H1 (cell line): ENCODE results near the gene CSRP1. TPM values are rescaled to one million over a fixed set of nuclear protein-coding genes. Genes with fewer than 3 reads are reported as not detected.

Experiments
- CTCF ChIA-PET: fragments of 300-600 bp; sonication (Branson Sonifier 250); formaldehyde crosslinking; loops from one replicate; lab custom pipeline; 2021; ENCODE audit not compliant: partially characterized antibody; lab: Charles Lee
- POLR2A ChIA-PET: fragments of 300-600 bp; sonication (Branson Sonifier 250); formaldehyde crosslinking; loops from one replicate; lab custom pipeline; 2021; ENCODE audit warnings: inconsistent platforms; ENCODE audit not compliant: partially characterized antibody; lab: Charles Lee
- DNase-seq, 2 experiments: peaks; one replicate each; pipeline versions ENCODE4 v3.0.0 to v3.0.0-alpha.2; 2010 to 2022; ENCODE audit warnings: low spot score in 2 of 2, low read depth in 1 of 2, mixed read lengths in 1 of 2
- FAIRE-seq: peaks from 2 replicates; lab custom pipeline; 2011; peaks lifted over from hg19 to GRCh38; lab: Jason Lieb, UNC
- H2AFZ ChIP-seq: 2 replicates; pipeline ENCODE4 v1.8.1; 2012; ENCODE audit warnings: low read length, inconsistent platforms
- H2AK5ac ChIP-seq: 2 replicates; pipeline ENCODE4 v1.6.1; 2013; ENCODE audit warnings: low read depth, low read length
- H2BK120ac ChIP-seq: replicated peaks from 2 replicates; pipeline ENCODE3; 2013; ENCODE audit warnings: low read depth, low read length, inconsistent platforms
- H2BK12ac ChIP-seq: 2 replicates; pipeline ENCODE4 v1.6.1; 2013; ENCODE audit warnings: low read depth, low read length
- H2BK15ac ChIP-seq: 2 replicates; pipeline ENCODE4 v1.6.1; 2013; ENCODE audit warnings: low read length
- H2BK20ac ChIP-seq: 2 replicates; pipeline ENCODE4 v1.6.1; 2013; ENCODE audit warnings: low read length
- H2BK5ac ChIP-seq: 2 replicates; pipeline ENCODE4 v1.6.1; 2013; ENCODE audit warnings: low read depth, low read length
- H3K14ac ChIP-seq: 2 replicates; pipeline ENCODE4 v1.6.1; 2013; ENCODE audit warnings: inconsistent platforms; ENCODE audit not compliant: insufficient read length
- H3K18ac ChIP-seq: 2 replicates; pipeline ENCODE4 v1.6.1; 2013; ENCODE audit warnings: low read length; ENCODE audit errors: extremely low read depth
- H3K23ac ChIP-seq: 2 replicates; pipeline ENCODE4 v1.6.1; 2013; ENCODE audit warnings: inconsistent platforms; ENCODE audit not compliant: insufficient read length
- H3K23me2 ChIP-seq: 2 replicates; pipeline ENCODE4 v1.6.1; 2013; ENCODE audit warnings: low read depth, low read length
- H3K27ac ChIP-seq: 2 replicates; pipeline ENCODE4 v1.6.1; 2011; ENCODE audit warnings: low read depth, low read length, inconsistent platforms
- H3K27me3 ChIP-seq, 4 experiments: replicated peaks in 1 of 4; 1 replicate in 1 of 4; 2 replicates in 3 of 4; pipeline versions ENCODE4 v1.6.1 to v1.8.1; 2011 to 2013; ENCODE audit warnings: low read length in 3 of 4, mild to moderate bottlenecking in 3 of 4, inconsistent platforms in 2 of 4, mixed read lengths in 2 of 4, moderate library complexity in 1 of 4; ENCODE audit not compliant: control insufficient read depth in 3 of 4, insufficient read depth in 3 of 4; ENCODE audit errors: extremely low read depth in 1 of 4
- H3K36me3 ChIP-seq, 4 experiments: 2 replicates each; pipeline versions ENCODE4 v1.6.1 to v1.8.1; 2011 to 2013; ENCODE audit warnings: mild to moderate bottlenecking in 4 of 4, low read length in 3 of 4, moderate library complexity in 2 of 4, control low read depth in 1 of 4, inconsistent platforms in 1 of 4; ENCODE audit not compliant: insufficient read depth in 4 of 4, control insufficient read depth in 2 of 4
- H3K4ac ChIP-seq: replicated peaks from 2 replicates; pipeline ENCODE3; 2013; ENCODE audit warnings: low read length, low read depth, mixed read lengths, inconsistent platforms; ENCODE audit not compliant: insufficient read length
- H3K4me1 ChIP-seq, 4 experiments: replicated peaks in 1 of 4; 1 replicate in 1 of 4; 2 replicates in 3 of 4; pipeline versions ENCODE4 v1.6.1 to v1.8.1; 2011 to 2013; ENCODE audit warnings: low read length in 3 of 4, inconsistent platforms in 2 of 4, mixed read lengths in 1 of 4; ENCODE audit not compliant: insufficient read depth in 4 of 4, control insufficient read depth in 3 of 4
- H3K4me2 ChIP-seq, 2 experiments: 2 replicates each; pipeline versions ENCODE4 v1.6.1 to v1.8.1; 2011 to 2013; ENCODE audit warnings: low read depth in 2 of 2, low read length in 2 of 2, control low read depth in 1 of 2, inconsistent platforms in 1 of 2, mild to moderate bottlenecking in 1 of 2; ENCODE audit not compliant: insufficient read depth in 1 of 2
- H3K4me3 ChIP-seq, 4 experiments: fragments of 200-600, 300-600 bp in 1 of 4; sonication (generic), shearing (Covaris generic), sonication (Bioruptor Twin) in 1 of 4; 2 replicates each; pipeline versions ENCODE4 v1.5.1 to v1.8.1; 2011 to 2016; ENCODE audit warnings: low read length in 4 of 4, low read depth in 3 of 4, control low read depth in 2 of 4, inconsistent platforms in 2 of 4, mild to moderate bottlenecking in 2 of 4, mixed read lengths in 1 of 4, moderate library complexity in 1 of 4; ENCODE audit not compliant: insufficient read depth in 2 of 4; ENCODE audit errors: extremely low read depth in 1 of 4
- H3K56ac ChIP-seq: replicated peaks from 2 replicates; pipeline ENCODE3; 2013; ENCODE audit warnings: low read depth, mild to moderate bottlenecking, mixed read lengths, low read length, inconsistent platforms; ENCODE audit not compliant: insufficient read length
- H3K79me1 ChIP-seq: 2 replicates; pipeline ENCODE4 v1.6.1; 2013; ENCODE audit warnings: low read depth, low read length, control low read depth
- H3K79me2 ChIP-seq, 2 experiments: 2 replicates each; pipeline versions ENCODE4 v1.6.1 to v1.8.1; 2012 to 2013; ENCODE audit warnings: low read length in 2 of 2, mild to moderate bottlenecking in 2 of 2, inconsistent platforms in 1 of 2; ENCODE audit not compliant: insufficient read depth in 2 of 2, control insufficient read depth in 1 of 2
- H3K9ac ChIP-seq, 4 experiments: replicated peaks in 1 of 4; 1 replicate in 1 of 4; 2 replicates in 3 of 4; pipeline versions ENCODE4 v1.6.1 to v1.8.1; 2011 to 2013; ENCODE audit warnings: low read depth in 3 of 4, low read length in 3 of 4, control low read depth in 2 of 4, mild to moderate bottlenecking in 2 of 4, moderate library complexity in 2 of 4, inconsistent platforms in 1 of 4; ENCODE audit errors: extremely low read depth in 1 of 4
- H3K9me3 ChIP-seq, 2 experiments: 2 replicates each; pipeline versions ENCODE4 v1.6.1 to v1.8.1; 2012 to 2013; ENCODE audit warnings: mild to moderate bottlenecking in 2 of 2, moderate library complexity in 2 of 2, control low read depth in 1 of 2, inconsistent platforms in 1 of 2, low read depth in 1 of 2, low read length in 1 of 2, mixed read lengths in 1 of 2; ENCODE audit not compliant: insufficient read depth in 2 of 2
- H4K20me1 ChIP-seq, 2 experiments: replicated peaks in 1 of 2; 2 replicates each; pipeline versions ENCODE3 to v1.8.1; 2011 to 2013; ENCODE audit warnings: inconsistent platforms in 2 of 2, low read length in 2 of 2, mild to moderate bottlenecking in 1 of 2; ENCODE audit not compliant: insufficient read depth in 2 of 2, control insufficient read depth in 1 of 2
- H4K5ac ChIP-seq: 2 replicates; pipeline ENCODE4 v1.6.1; 2013; ENCODE audit warnings: low read length, low read depth, mixed read lengths, inconsistent platforms; ENCODE audit not compliant: insufficient read length
- H4K8ac ChIP-seq: 2 replicates; pipeline ENCODE4 v1.8.0; 2013; ENCODE audit warnings: mild to moderate bottlenecking, moderate library complexity, low read length, inconsistent platforms; ENCODE audit not compliant: insufficient read depth; ENCODE audit errors: extremely low read depth
- H4K91ac ChIP-seq: replicated peaks from 2 replicates; pipeline ENCODE3; 2013; ENCODE audit warnings: low read length, mixed read lengths, inconsistent platforms; ENCODE audit not compliant: insufficient read length
- CHD1 ChIP-seq: IDR thresholded peaks from 2 replicates; pipeline ENCODE4 v1.6.1; 2012; ENCODE audit warnings: low read depth, low read length, improper control_type of control experiment
- FOSL1 ChIP-seq: IDR thresholded peaks from 2 replicates; pipeline ENCODE4 v1.6.1; 2011; ENCODE audit warnings: mild to moderate bottlenecking, low read depth, low read length, moderate library complexity; ENCODE audit not compliant: insufficient read depth
- GTF2F1 ChIP-seq: IDR thresholded peaks from 2 replicates; pipeline ENCODE4 v1.6.1; 2012; ENCODE audit warnings: low read depth, low read length, improper control_type of control experiment, borderline replicate concordance
- JUN ChIP-seq: IDR thresholded peaks from 2 replicates; pipeline ENCODE4 v1.6.1; 2011; ENCODE audit warnings: low read depth, mild to moderate bottlenecking, improper control_type of control experiment, low read length
- KDM4A ChIP-seq: IDR thresholded peaks from one replicate; pipeline ENCODE4 v1.7.1; 2012; ENCODE audit warnings: low read depth, mild to moderate bottlenecking, moderate library complexity, low read length, inconsistent platforms; ENCODE audit not compliant: severe bottlenecking
- POLR2A ChIP-seq, 2 experiments: IDR thresholded peaks; 1 replicate in 1 of 2; 2 replicates in 1 of 2; pipeline ENCODE4 v1.6.1; 2011; ENCODE audit warnings: low read depth in 2 of 2, low read length in 2 of 2, mild to moderate bottlenecking in 2 of 2; ENCODE audit errors: control extremely low read depth in 1 of 2
- RFX5 ChIP-seq: IDR thresholded peaks from 2 replicates; pipeline ENCODE4 v1.6.1; 2011; ENCODE audit warnings: low read depth, low read length, improper control_type of control experiment, borderline replicate concordance
- YY1 ChIP-seq: IDR thresholded peaks from 2 replicates; pipeline ENCODE4 v1.6.1; 2011; ENCODE audit warnings: low read depth, mild to moderate bottlenecking, low read length
- WGBS, 2 experiments: shearing (Covaris generic) in 1 of 2; methylation state at CpG; one replicate each; pipeline versions ENCODE4 v1.1.6 to v1.1.7; 2013 to 2015; ENCODE audit warnings: low lambda C conversion rate in 2 of 2, mixed read lengths in 2 of 2, inconsistent platforms in 1 of 2, low coverage in 1 of 2, missing lambda C conversion rate in 1 of 2; ENCODE audit not compliant: insufficient replicate concordance in 2 of 2, insufficient coverage in 1 of 2, insufficient read length in 1 of 2; ENCODE audit errors: extremely low coverage in 1 of 2, missing lambda C conversion rate in 1 of 2; 5-methylcytosine and 5-hydroxymethylcytosine counted together
- polyA plus RNA-seq, 7 experiments: library from polyadenylated mRNA; depleted of rRNA in 3 of 7; stranded (reverse) in 5 of 7; unstranded in 2 of 7; fragments of >200 nt in 5 of 7; fragments of 200-250 nt in 2 of 7; gene quantifications; 1 replicate in 5 of 7; 2 replicates in 1 of 7; 4 replicates in 1 of 7; pipeline versions ENCODE4 v1.2.1 to v1.2.3, GENCODE V29; 2011 to 2013; ENCODE audit warnings: missing spikeins in 2 of 7, mixed read lengths in 2 of 7
- total RNA-seq: library from RNA; stranded (reverse); fragmentation: NEBNext Ultra II Directional; extraction: Animal tissue kit (Norgen Biotek cat#: 25700); gene quantifications from 2 replicates; pipeline ENCODE4 v1.2.1, GENCODE V29; 2021
- TF ChIP-seq, protein P1 (sequence below): IDR thresholded peaks from 2 replicates; pipeline ENCODE4 v1.6.1; 2012; ENCODE audit warnings: inconsistent platforms
- TF ChIP-seq, protein P2 (sequence below): IDR thresholded peaks from 2 replicates; pipeline ENCODE4 v1.6.1; 2011; ENCODE audit warnings: low read depth, mild to moderate bottlenecking, low read length; ENCODE audit not compliant: insufficient read depth

The CSRP1 gene
- total and polyA plus RNA-seq, 2 of the 8 experiments (the other 6 are each of a cell fraction or from before 2014, with no cell fraction given), result 14.2 to 22.3 TPM

DNA sequence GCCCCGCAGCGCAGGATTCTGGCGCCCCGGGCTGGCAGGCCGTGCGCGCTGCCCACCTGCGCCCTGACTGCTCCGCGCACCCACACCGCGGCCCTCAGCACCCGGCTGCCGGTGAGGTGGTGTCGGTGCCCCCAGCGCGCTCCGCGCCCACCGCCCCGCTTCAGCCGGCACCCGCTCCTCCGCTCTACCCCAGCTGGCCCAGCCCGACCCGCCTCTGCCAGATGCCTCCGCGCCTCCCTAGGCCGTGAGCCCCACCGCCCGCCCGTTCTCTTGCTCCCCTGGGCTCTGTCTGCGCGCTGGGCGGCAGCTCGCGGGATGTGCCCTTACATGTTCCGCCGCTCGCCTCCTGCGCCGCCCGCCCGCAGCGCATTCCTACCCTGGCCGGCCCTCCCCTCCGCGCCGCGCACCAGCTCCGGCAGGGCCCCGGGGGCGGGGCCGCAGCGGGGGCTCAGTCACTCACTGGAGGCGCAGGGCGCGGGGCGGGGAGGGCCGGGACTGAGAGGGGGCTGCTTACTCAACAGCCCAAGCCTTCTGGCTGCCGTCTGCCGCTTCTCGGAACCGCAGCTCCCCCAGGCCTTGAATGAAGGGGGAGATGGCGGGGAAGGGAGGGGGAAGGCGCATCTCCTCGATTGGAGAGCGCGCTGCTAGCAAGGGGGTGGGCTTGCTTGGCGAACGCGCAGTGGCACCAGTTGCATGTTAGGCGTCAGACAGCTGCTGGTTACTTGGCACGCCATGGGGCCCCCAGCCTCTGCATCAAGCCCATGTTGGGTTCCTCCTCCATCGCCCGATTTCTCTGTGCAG is 37.9 kb downstream of the CSRP1 start, which contains the start of gene PHLDA3:
PHLDA3 (minus strand) TSS at position 345 of the 801 bp plus-strand sequence. CDS start 402 bp downstream, outside the sequence.
- H3K14ac ChIP-seq, result no peak within 1 kb of the TSS
- peak within 1 kb of the TSS; percentile 72 for H2BK120ac ChIP-seq
- ChIA-PET CTCF (interaction anchor here (0.7 to 12.0 kb wide), 16 partner anchors 7 to 79 kb away, joined by 3 to 96 read pairs (median 4); no protein-coding TSS in a partner anchor), POLR2A (interaction anchor here (0.8 to 2.3 kb wide), 8 partner anchors 9 to 92 kb away, joined by 4 to 11 read pairs (median 7); no protein-coding TSS in a partner anchor)
- peaks cover 16% of the 10 kb centered on the region for H3K23me2 ChIP-seq
- peaks cover 3 to 12% (median 6%) of the 10 kb centered on the region in 4 experiments; a peak in 4 of 8 replicates for H3K36me3 ChIP-seq
- H2BK15ac ChIP-seq, result peak within 1 kb of the TSS; percentile 96; the same call in 1 of the 2 replicates
- H3K9ac ChIP-seq, result peak within 1 kb of the TSS; percentile 47 to 65 (median 62); a peak in 6 of 7 replicates
- H3K79me1 ChIP-seq, result peaks cover 11% of the 10 kb centered on the region
- peaks cover 3 to 17% of the 10 kb centered on the region in 2 experiments; a peak in 2 of 4 replicates for H3K79me2 ChIP-seq
- H4K20me1 ChIP-seq, result peaks cover 0 to 12% of the 10 kb centered on the region in 2 experiments
- no peak within 1 kb of the TSS for H2AK5ac ChIP-seq
- peak within 1 kb of the TSS; percentile 87 for H3K56ac ChIP-seq
- H3K4me1 ChIP-seq, result peaks cover 0 to 19% (median 11%) of the 10 kb centered on the region in 4 experiments; a peak in 6 of 7 replicates
- peak within 1 kb of the TSS; percentile 64; the same call in 1 of the 2 replicates for H2AFZ ChIP-seq
- peak within 1 kb of the TSS; percentile 93; the same call in 1 of the 2 replicates for H2BK20ac ChIP-seq
- no peak within 1 kb of the TSS for H3K23ac ChIP-seq
- peak within 1 kb of the TSS; percentile 98 for H4K91ac ChIP-seq
- peak within 1 kb of the TSS; percentile 93; the same call in 1 of the 2 replicates for H2BK5ac ChIP-seq
- WGBS, 2 experiments, result 0% methylated on average over 43 of the region's 76 CpGs; no CpG with 5 or more reads in 1 of the 2 experiments
- peak within 1 kb of the TSS; percentile 64 for H4K5ac ChIP-seq
- DNase-seq (peak; percentile 77 to 82), FAIRE-seq (no peak)
- H3K18ac ChIP-seq, result peak within 1 kb of the TSS; percentile 90
- peaks cover 5 to 35% (median 31%) of the 10 kb centered on the region in 4 experiments for H3K27me3 ChIP-seq
- peak within 1 kb of the TSS; percentile 68; the same call in 1 of the 2 replicates for H2BK12ac ChIP-seq
- peak within 1 kb of the TSS; percentile 92 for H3K4ac ChIP-seq
- H3K4me2 ChIP-seq, result peak within 1 kb of the TSS; percentile 91 to 99
- peak within 1 kb of the TSS; percentile 64 to 75 (median 69) for H3K4me3 ChIP-seq
- H3K9me3 ChIP-seq, result no peaks in the 10 kb centered on the region
- no peak within 1 kb of the TSS; the same call in 1 of the 2 replicates for H3K27ac ChIP-seq
- H4K8ac ChIP-seq, result peak within 1 kb of the TSS; percentile 93
- no peak for TF ChIP-seq YY1
- no peak for TF ChIP-seq RFX5
- TF ChIP-seq, protein P1, sequence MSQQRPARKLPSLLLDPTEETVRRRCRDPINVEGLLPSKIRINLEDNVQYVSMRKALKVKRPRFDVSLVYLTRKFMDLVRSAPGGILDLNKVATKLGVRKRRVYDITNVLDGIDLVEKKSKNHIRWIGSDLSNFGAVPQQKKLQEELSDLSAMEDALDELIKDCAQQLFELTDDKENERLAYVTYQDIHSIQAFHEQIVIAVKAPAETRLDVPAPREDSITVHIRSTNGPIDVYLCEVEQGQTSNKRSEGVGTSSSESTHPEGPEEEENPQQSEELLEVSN, result no peak
- no peak for TF ChIP-seq JUN
- TF ChIP-seq CHD1, result no peak
- TF ChIP-seq FOSL1, result no peak
- TF ChIP-seq GTF2F1, result no peak
- no peak; a peak in 1 of 3 replicates for TF ChIP-seq POLR2A (IDR thresholded peaks at IDR 0.05; ENCODE audit: control extremely low read depth in 1 of 2, low read depth in 2 of 2, low read length in 2 of 2)
- peak; percentile 78 for TF ChIP-seq KDM4A
- TF ChIP-seq, protein P2, sequence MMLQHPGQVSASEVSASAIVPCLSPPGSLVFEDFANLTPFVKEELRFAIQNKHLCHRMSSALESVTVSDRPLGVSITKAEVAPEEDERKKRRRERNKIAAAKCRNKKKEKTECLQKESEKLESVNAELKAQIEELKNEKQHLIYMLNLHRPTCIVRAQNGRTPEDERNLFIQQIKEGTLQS, result no peak
